Upper lobe of left lung (tissue), 6 donors: ENCODE measurements around the gene UBD. TPM values are rescaled to one million over a fixed set of nuclear protein-coding genes. Genes with fewer than 3 reads are reported as not detected.

ENCODE experiments used
- ATAC-seq, 2 donors: fragments of 200-7000 bp; cut with Tn5 transposase; one replicate each; pipeline ENCODE4 v1.9.1; 2022; ENCODE audit warnings: mild to moderate bottlenecking in 2 of 2, moderate library complexity in 2 of 2; ENCODE audit not compliant: low FRiP score in 2 of 2
- DNase-seq, 2 donors: peaks; one replicate each; pipeline ENCODE4 v3.0.0-alpha.2; 2019 to 2020
- H3K27ac ChIP-seq, 4 donors: fragments of 200-600 bp; sonication (generic); one replicate each; pipeline ENCODE4 v1.5.1; 2016 to 2019
- H3K27me3 ChIP-seq, 4 donors: fragments of 200-600 bp; sonication (generic); one replicate each; pipeline ENCODE4 v1.5.1; 2017 to 2019
- H3K36me3 ChIP-seq, 4 donors: fragments of 200-600 bp; sonication (generic); one replicate each; pipeline ENCODE4 v1.5.1; 2016 to 2019
- H3K4me1 ChIP-seq, 4 donors: fragments of 200-600 bp; sonication (generic); one replicate each; pipeline ENCODE4 v1.5.1; 2018 to 2019
- H3K4me3 ChIP-seq, 4 donors: fragments of 200-600 bp; sonication (generic); one replicate each; pipeline ENCODE4 v1.5.1; 2017 to 2019; ENCODE audit warnings: mild to moderate bottlenecking in 2 of 4, moderate library complexity in 1 of 4
- H3K9me3 ChIP-seq, 4 donors: fragments of 200-600 bp; sonication (generic); one replicate each; pipeline ENCODE4 v1.5.1; 2018 to 2019
- EP300 ChIP-seq, 4 donors: sonication (generic); formaldehyde crosslinking; IDR thresholded peaks; one replicate each; pipeline ENCODE4 v1.5.1; 2017; ENCODE audit warnings: antibody characterized with exemption in 4 of 4, control low read depth in 2 of 4
- POLR2A ChIP-seq, 4 donors: fragments of 450-650 bp; IDR thresholded peaks; one replicate each; pipeline ENCODE4 v1.5.1; 2016 to 2017; ENCODE audit warnings: antibody characterized with exemption in 4 of 4, mild to moderate bottlenecking in 2 of 4
- POLR2AphosphoS5 ChIP-seq, 2 donors: sonication (generic); formaldehyde crosslinking; IDR thresholded peaks; one replicate each; pipeline ENCODE4 v1.5.1; 2017; ENCODE audit warnings: antibody characterized with exemption in 2 of 2
- WGBS, 2 donors: methylation state at CpG; one replicate each; pipeline ENCODE4 v1.1.5; 2017 to 2018; 5-methylcytosine and 5-hydroxymethylcytosine counted together
- total RNA-seq, 6 donors: library from RNA; depleted of rRNA in 4 of 6; stranded (reverse); fragments of >200 nt in 4 of 6; gene quantifications; one replicate each; pipeline versions ENCODE4 v1.1.0 to v1.2.1, GENCODE V29; 2016 to 2021
- TF ChIP-seq, protein P1 (sequence below), 6 experiments: fragments of 450-650 bp in 4 of 6; fragments of 200-600 bp in 2 of 6; sonication (generic) in 2 of 6; IDR thresholded peaks; one replicate each; pipeline ENCODE4 v1.5.1; 2016 to 2019; ENCODE audit warnings: antibody characterized with exemption in 6 of 6
- donor health status: DM: no; HTN: no; CAD: no; lungs with moderate emphysema.
- donor health status: DM: no; HTN: yes; CAD: no; lungs with severe emphysema.

UBD gene
- total RNA-seq, 6 donors from 2014 or later, result 0.76 to 3.6 (median 1.6) TPM; not detected in 2

DNA sequence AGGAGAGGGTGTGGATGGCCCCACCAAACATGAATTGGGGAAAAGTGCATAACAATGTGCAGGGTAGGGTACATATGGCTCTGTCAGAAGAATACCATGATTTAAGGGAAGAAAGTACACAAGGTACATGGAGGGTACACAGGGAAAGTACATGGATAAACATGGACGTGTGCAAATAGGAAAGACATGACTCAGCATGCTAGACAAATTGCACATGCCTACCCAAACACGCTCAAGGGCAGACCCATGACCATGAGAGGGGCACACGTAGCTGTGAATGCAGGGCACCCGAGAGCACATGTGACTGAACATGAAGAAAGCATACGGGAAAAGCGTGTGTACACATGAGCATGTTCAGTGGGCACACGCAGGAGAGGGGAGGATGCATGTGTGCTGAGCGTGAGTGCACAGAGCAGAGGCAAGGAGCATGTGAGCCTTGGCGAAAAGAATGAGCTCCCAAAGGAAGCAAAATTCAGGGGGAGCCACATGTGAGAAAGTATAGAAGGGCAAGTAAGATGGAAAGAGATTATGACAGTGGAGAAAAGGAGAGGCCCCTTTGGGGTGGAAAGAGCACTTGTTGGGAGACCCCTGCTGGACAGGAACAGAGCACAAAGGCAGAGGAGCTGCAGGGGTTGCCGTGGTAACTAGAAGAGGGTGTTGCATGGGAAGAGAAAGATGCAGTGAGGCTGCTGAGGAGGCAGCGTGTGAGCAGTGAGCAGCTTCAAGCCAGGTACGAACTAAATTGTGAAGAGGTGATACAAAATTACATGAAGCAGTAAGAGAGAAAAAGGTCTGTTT is 43.2 kb upstream of the UBD start:
- DNase-seq (no peak), ATAC-seq (no peak)
- Histone ChIP-seq H3K27me3 (no peaks in the 10 kb centered on the region), H3K9me3 (no peaks in the 10 kb centered on the region), H3K27ac (no peak overlapping the region), H3K4me1 (no peaks in the 10 kb centered on the region), H3K36me3 (peaks cover 0 to 64% (median 32%) of the 10 kb centered on the region in 4 donors), H3K4me3 (no peak overlapping the region)
- WGBS, 2 donors, result 84% methylated on average over 12 of the region's 12 CpGs
- no peak for TF ChIP-seq POLR2A (IDR thresholded peaks at IDR 0.05)
- TF ChIP-seq, protein P1, sequence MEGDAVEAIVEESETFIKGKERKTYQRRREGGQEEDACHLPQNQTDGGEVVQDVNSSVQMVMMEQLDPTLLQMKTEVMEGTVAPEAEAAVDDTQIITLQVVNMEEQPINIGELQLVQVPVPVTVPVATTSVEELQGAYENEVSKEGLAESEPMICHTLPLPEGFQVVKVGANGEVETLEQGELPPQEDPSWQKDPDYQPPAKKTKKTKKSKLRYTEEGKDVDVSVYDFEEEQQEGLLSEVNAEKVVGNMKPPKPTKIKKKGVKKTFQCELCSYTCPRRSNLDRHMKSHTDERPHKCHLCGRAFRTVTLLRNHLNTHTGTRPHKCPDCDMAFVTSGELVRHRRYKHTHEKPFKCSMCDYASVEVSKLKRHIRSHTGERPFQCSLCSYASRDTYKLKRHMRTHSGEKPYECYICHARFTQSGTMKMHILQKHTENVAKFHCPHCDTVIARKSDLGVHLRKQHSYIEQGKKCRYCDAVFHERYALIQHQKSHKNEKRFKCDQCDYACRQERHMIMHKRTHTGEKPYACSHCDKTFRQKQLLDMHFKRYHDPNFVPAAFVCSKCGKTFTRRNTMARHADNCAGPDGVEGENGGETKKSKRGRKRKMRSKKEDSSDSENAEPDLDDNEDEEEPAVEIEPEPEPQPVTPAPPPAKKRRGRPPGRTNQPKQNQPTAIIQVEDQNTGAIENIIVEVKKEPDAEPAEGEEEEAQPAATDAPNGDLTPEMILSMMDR (IDR thresholded peaks at IDR 0.05), result no peak
- no peak for TF ChIP-seq EP300 (IDR thresholded peaks at IDR 0.05)
- no peak for TF ChIP-seq POLR2AphosphoS5 (IDR thresholded peaks at IDR 0.05)

DNA sequence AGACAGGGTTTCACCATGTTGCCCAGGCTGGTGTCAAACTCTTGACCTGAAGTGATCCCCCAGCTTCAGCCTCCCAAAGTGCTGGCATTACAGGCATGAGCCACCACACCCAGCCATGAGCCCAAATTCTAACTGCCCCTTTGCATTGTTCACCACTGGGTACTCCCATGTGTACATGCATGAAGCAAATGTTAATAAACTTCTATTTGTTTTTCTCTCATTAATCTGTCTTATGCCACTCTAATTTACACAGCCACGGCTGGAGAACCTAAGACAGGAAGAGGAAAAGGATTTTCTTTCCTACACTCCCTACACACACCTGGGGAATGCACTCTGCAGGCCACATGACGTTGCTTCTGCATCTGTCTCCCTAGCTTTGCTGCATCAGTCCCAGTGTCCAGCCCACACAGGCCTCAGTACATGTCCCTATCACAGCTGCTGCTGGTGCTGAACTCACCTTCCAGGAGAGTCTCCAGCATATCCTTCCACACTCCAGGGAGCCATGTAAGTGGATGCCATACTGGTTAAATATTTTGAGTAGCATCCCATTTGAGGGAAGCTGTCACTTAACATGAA is 38.7 kb upstream of the UBD start:
- ATAC-seq (no peak), DNase-seq (no peak)
- 41 to 53% methylated on average over 2 of the region's 2 CpGs for WGBS, 2 donors
- H3K4me3 ChIP-seq, result no peak overlapping the region
- H3K9me3 ChIP-seq, result no peaks in the 10 kb centered on the region
- H3K4me1 ChIP-seq, result no peaks in the 10 kb centered on the region
- peaks cover 0 to 19% (median 6%) of the 10 kb centered on the region in 4 donors for H3K36me3 ChIP-seq
- no peak overlapping the region for H3K27ac ChIP-seq
- TF ChIP-seq POLR2A (IDR thresholded peaks at IDR 0.05) (no peak), EP300 (IDR thresholded peaks at IDR 0.05) (no peak), POLR2AphosphoS5 (IDR thresholded peaks at IDR 0.05) (no peak)
- TF ChIP-seq, protein P1 (IDR thresholded peaks at IDR 0.05), result no peak
- H3K27me3 ChIP-seq, result no peaks in the 10 kb centered on the region

DNA sequence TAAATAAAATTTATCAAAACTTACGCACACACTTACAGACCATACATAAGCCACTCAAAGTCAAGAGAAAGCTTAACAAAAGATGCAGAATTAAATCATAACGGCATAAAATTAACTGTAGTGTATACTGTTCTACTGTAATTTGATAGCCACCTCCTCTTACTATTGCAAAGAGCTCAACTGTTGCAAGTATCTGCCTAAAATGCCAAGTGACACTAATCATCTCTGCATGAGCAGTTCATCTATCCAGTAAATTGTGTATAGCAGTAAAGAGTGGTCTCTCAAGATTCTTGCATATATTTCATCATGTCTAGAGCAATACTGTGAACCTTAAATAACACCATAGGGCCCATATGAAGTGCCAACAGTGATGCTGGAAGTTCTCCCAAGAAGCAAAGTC is 37.7 kb upstream of the UBD start:
- H3K4me3 ChIP-seq, result no peak overlapping the region
- WGBS, 2 donors, result 70 to 80% methylated on average over 2 of the region's 2 CpGs

DNA sequence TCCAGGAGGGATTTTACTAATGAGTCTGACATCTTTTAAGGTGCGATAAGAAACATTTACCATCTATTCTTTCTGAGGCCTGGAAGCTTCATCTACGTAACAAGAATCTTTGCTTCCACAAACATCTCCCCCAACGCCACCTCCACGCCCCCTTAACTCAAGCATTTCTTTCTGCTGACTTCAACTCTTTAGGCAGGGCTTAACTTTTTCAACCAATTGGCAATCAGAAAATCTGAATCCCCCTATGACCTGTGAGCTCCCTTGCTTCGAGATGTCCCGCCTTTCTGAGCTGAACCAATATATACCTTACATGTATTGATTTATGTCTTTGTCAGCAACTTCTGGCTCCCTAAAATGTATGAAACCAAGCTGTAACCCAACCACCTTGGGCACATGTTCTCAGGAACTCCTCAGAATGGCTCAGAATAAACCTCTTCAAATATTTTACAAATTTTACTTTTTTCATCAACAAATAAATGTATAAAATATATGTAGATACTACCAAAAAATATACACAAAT is 36.9 kb upstream of the UBD start:
- Histone ChIP-seq H3K27me3 (no peaks in the 10 kb centered on the region), H3K9me3 (no peaks in the 10 kb centered on the region), H3K4me1 (no peaks in the 10 kb centered on the region), H3K4me3 (no peak overlapping the region), H3K27ac (no peak overlapping the region), H3K36me3 (peaks cover 0 to 4% (median 0%) of the 10 kb centered on the region in 4 donors)
- ATAC-seq, result no peak
- TF ChIP-seq EP300 (IDR thresholded peaks at IDR 0.05) (no peak), POLR2AphosphoS5 (IDR thresholded peaks at IDR 0.05) (no peak), POLR2A (IDR thresholded peaks at IDR 0.05) (no peak)
- TF ChIP-seq, protein P1 (IDR thresholded peaks at IDR 0.05), result no peak
- DNase-seq, result no peak
- 87 to 88% methylated on average over 6 of the region's 6 CpGs for WGBS, 2 donors

More for the DNA sequence above, 37.7 kb upstream of the UBD start:
- no peak for DNase-seq
- Histone ChIP-seq H3K9me3 (no peaks in the 10 kb centered on the region), H3K27me3 (no peaks in the 10 kb centered on the region), H3K4me1 (no peaks in the 10 kb centered on the region), H3K36me3 (peaks cover 0 to 8% (median 1%) of the 10 kb centered on the region in 4 donors), H3K27ac (no peak overlapping the region)
- ATAC-seq, result no peak
- TF ChIP-seq POLR2AphosphoS5 (IDR thresholded peaks at IDR 0.05), result no peak

DNA sequence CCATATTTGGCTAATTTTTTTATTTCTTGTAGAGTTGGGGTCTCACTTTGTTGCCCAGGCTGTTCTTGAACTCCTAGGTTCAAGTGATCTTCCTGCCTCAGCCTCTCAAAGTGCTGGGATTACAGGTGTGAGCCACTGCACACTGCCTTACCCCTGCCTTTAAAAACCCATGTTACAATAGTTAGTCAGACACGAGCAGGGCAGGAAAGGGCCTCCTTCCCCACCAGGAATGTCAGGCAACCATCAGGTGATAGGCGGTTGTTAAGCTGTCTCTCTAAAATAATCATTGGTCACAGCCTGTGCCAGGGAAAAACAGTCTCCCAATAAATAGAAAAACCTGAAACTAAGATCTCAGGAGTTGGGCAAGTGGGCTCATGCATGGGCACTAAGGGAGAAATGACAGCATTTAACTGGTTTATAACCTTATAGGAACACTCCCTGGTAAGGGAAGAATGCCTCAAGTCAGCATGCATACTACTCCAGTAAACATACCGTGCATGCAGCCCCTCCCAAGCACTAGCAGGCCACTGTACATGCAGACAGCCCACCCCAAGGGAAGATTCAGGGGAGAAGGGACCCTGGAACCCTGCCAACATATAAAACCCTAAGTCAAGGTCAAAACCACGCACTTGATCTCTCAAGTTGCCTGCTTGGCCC is 33.8 kb upstream of the UBD start:
- H3K36me3 ChIP-seq, result no peaks in the 10 kb centered on the region
- no peak overlapping the region for H3K27ac ChIP-seq
- no peaks in the 10 kb centered on the region for H3K4me1 ChIP-seq
- ATAC-seq, result no peak
- no peak for DNase-seq
- no peak overlapping the region for H3K4me3 ChIP-seq
- no peak for TF ChIP-seq POLR2AphosphoS5 (IDR thresholded peaks at IDR 0.05)
- WGBS, 2 donors, result 21 to 27% methylated on average over 4 of the region's 4 CpGs
- no peaks in the 10 kb centered on the region for H3K27me3 ChIP-seq
- H3K9me3 ChIP-seq, result no peaks in the 10 kb centered on the region
